ENCODE data around the gene NAT14.

GRCh38 chr19:55462722-55463121 is 22.3 kb upstream of the NAT14 start:
- TF ChIP-seq, protein P1, sequence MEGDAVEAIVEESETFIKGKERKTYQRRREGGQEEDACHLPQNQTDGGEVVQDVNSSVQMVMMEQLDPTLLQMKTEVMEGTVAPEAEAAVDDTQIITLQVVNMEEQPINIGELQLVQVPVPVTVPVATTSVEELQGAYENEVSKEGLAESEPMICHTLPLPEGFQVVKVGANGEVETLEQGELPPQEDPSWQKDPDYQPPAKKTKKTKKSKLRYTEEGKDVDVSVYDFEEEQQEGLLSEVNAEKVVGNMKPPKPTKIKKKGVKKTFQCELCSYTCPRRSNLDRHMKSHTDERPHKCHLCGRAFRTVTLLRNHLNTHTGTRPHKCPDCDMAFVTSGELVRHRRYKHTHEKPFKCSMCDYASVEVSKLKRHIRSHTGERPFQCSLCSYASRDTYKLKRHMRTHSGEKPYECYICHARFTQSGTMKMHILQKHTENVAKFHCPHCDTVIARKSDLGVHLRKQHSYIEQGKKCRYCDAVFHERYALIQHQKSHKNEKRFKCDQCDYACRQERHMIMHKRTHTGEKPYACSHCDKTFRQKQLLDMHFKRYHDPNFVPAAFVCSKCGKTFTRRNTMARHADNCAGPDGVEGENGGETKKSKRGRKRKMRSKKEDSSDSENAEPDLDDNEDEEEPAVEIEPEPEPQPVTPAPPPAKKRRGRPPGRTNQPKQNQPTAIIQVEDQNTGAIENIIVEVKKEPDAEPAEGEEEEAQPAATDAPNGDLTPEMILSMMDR (IDR thresholded peaks at IDR 0.05), result no peak
- TF ChIP-seq POLR2A (IDR thresholded peaks at IDR 0.05), result no peak
- TF ChIP-seq POLR2AphosphoS5 (IDR thresholded peaks at IDR 0.05), result no peak
